ENCODE measurements around the gene EXT2. TPM values are rescaled to one million over a fixed set of nuclear protein-coding genes. Genes with fewer than 3 reads are reported as not detected.

Gene EXT2
- total and polyA plus RNA-seq, 2 donors from 2014 or later, result 29.8 to 54.1 TPM

GRCh38 chr11:44264438-44264749 is 168.9 kb downstream of the EXT2 start:
- H3K4me3 ChIP-seq (ENCODE audit: low read length in 3 of 3), result no peak overlapping the region
- H3K27me3 ChIP-seq (ENCODE audit: control insufficient read depth, insufficient read depth, low read length), result no peaks in the 10 kb centered on the region
- H3K9me3 ChIP-seq (ENCODE audit: control insufficient read depth in 2 of 3, insufficient read depth in 1 of 3, low read length in 3 of 3), result no peaks in the 10 kb centered on the region
- intact Hi-C loops (cut with DNase I), result no loop called here
- no peaks in the 10 kb centered on the region for H3K36me3 ChIP-seq (ENCODE audit: control insufficient read depth in 2 of 3, insufficient read depth in 3 of 3, low read length in 3 of 3)
- FAIRE-seq, result no peak
- no peak for DNase-seq
- no peak overlapping the region for H3K27ac ChIP-seq (ENCODE audit: low read depth in 2 of 2, low read length in 2 of 2)
- no peaks in the 10 kb centered on the region for H3K4me1 ChIP-seq (ENCODE audit: control insufficient read depth in 2 of 3, insufficient read depth in 2 of 3, low read depth in 1 of 3, low read length in 3 of 3)
- TF ChIP-seq CTCF (IDR thresholded peaks at IDR 0.05; ENCODE audit: borderline replicate concordance, extremely low read depth, insufficient read depth), result no peak
- no peak overlapping the region for H3K9ac ChIP-seq (ENCODE audit: low read length in 3 of 3)

- Histone ChIP-seq H3K36me3 (ENCODE audit: control insufficient read depth in 2 of 3, insufficient read depth in 3 of 3, low read length in 3 of 3) (no peaks in the 10 kb centered on the region), H3K27me3 (ENCODE audit: control insufficient read depth, insufficient read depth, low read length) (no peaks in the 10 kb centered on the region), H3K4me1 (ENCODE audit: control insufficient read depth in 2 of 3, insufficient read depth in 2 of 3, low read depth in 1 of 3, low read length in 3 of 3) (no peaks in the 10 kb centered on the region), H3K4me3 (ENCODE audit: low read length in 3 of 3) (no peak overlapping the region), H3K27ac (ENCODE audit: low read depth in 2 of 2, low read length in 2 of 2) (no peak overlapping the region), H3K9ac (ENCODE audit: low read length in 3 of 3) (no peak overlapping the region), H3K9me3 (ENCODE audit: control insufficient read depth in 2 of 3, insufficient read depth in 1 of 3, low read length in 3 of 3) (no peaks in the 10 kb centered on the region)
- intact Hi-C loops (cut with DNase I), result no loop called here
- no peak for FAIRE-seq
- TF ChIP-seq CTCF (IDR thresholded peaks at IDR 0.05; ENCODE audit: borderline replicate concordance, extremely low read depth, insufficient read depth), result no peak
- DNase-seq, result no peak
These were observed 169.3 kb downstream of the EXT2 start for GRCh38 chr11:44264761-44265160.

GRCh38 chr11:44266056-44266780 is 170.7 kb downstream of the EXT2 start:
- no peak for TF ChIP-seq CTCF (IDR thresholded peaks at IDR 0.05; ENCODE audit: borderline replicate concordance, extremely low read depth, insufficient read depth)
- no peak for FAIRE-seq
- intact Hi-C loops (cut with DNase I), result no loop called here

More at GRCh38 chr11:44266056-44266780, 170.7 kb downstream of the EXT2 start:
- no peak overlapping the region for H3K27ac ChIP-seq (ENCODE audit: low read depth in 2 of 2, low read length in 2 of 2)
- H3K9ac ChIP-seq (ENCODE audit: low read length in 3 of 3), result no peak overlapping the region
- no peaks in the 10 kb centered on the region for H3K4me1 ChIP-seq (ENCODE audit: control insufficient read depth in 2 of 3, insufficient read depth in 2 of 3, low read depth in 1 of 3, low read length in 3 of 3)
- H3K27me3 ChIP-seq (ENCODE audit: control insufficient read depth, insufficient read depth, low read length), result no peaks in the 10 kb centered on the region
- no peaks in the 10 kb centered on the region for H3K36me3 ChIP-seq (ENCODE audit: control insufficient read depth in 2 of 3, insufficient read depth in 3 of 3, low read length in 3 of 3)
- DNase-seq, result no peak
- no peak overlapping the region for H3K4me3 ChIP-seq (ENCODE audit: low read length in 3 of 3)
- H3K9me3 ChIP-seq (ENCODE audit: control insufficient read depth in 2 of 3, insufficient read depth in 1 of 3, low read length in 3 of 3), result no peaks in the 10 kb centered on the region

Measured in kidney (tissue), 14 donors.